Mesenchymal stem cell (in vitro differentiated cells and primary cell): ENCODE data around the gene NEMP2.

Source experiments
- DNase-seq: peaks from one replicate; pipeline ENCODE4 v3.0.0-alpha.2; 2013
- H2AFZ ChIP-seq: one replicate; pipeline ENCODE4 v1.6.1; 2013; ENCODE audit warnings: low read depth, mild to moderate bottlenecking, control low read depth, inconsistent platforms, low read length, moderate library complexity
- H2AK5ac ChIP-seq: 2 replicates; pipeline ENCODE4 v1.6.1; 2013; ENCODE audit warnings: low read length, moderate library complexity, mild to moderate bottlenecking, inconsistent platforms; ENCODE audit not compliant: severe bottlenecking
- H2BK120ac ChIP-seq: one replicate; pipeline ENCODE4 v1.6.1; 2013; ENCODE audit warnings: low read depth, mild to moderate bottlenecking, inconsistent platforms, low read length, moderate library complexity
- H2BK12ac ChIP-seq, 2 experiments: one replicate each; pipeline ENCODE4 v1.6.1; 2013; ENCODE audit warnings: inconsistent platforms in 2 of 2, low read length in 2 of 2, mild to moderate bottlenecking in 2 of 2, moderate library complexity in 2 of 2, control low read depth in 1 of 2
- H2BK15ac ChIP-seq: one replicate; pipeline ENCODE4 v1.6.1; 2013; ENCODE audit warnings: mild to moderate bottlenecking, low read depth, inconsistent platforms; ENCODE audit not compliant: poor library complexity, severe bottlenecking
- H2BK5ac ChIP-seq: 2 replicates; pipeline ENCODE4 v1.6.1; 2013; ENCODE audit warnings: low read depth, mild to moderate bottlenecking, low read length, control low read depth, inconsistent platforms; ENCODE audit not compliant: poor library complexity, severe bottlenecking
- H3K14ac ChIP-seq, 2 experiments: one replicate each; pipeline ENCODE4 v1.6.1; 2013; ENCODE audit warnings: inconsistent platforms in 2 of 2, low read length in 2 of 2, control low read depth in 1 of 2, mild to moderate bottlenecking in 1 of 2, moderate library complexity in 1 of 2
- H3K18ac ChIP-seq, 2 experiments: one replicate each; pipeline ENCODE4 v1.6.1; 2013; ENCODE audit warnings: inconsistent platforms in 2 of 2, low read length in 2 of 2, control low read depth in 1 of 2, low read depth in 1 of 2, mild to moderate bottlenecking in 1 of 2
- H3K23ac ChIP-seq, 2 experiments: one replicate each; pipeline ENCODE4 v1.6.1; 2013; ENCODE audit warnings: inconsistent platforms in 2 of 2, low read length in 2 of 2, mild to moderate bottlenecking in 2 of 2, moderate library complexity in 2 of 2, control low read depth in 1 of 2
- H3K27ac ChIP-seq: 2 replicates; pipeline ENCODE4 v1.5.1; 2013; ENCODE audit warnings: mild to moderate bottlenecking, moderate library complexity, low read length, control low read depth, inconsistent platforms; ENCODE audit not compliant: poor library complexity, severe bottlenecking
- H3K27me3 ChIP-seq, 2 experiments: 2 replicates each; pipeline versions ENCODE4 v1.6.1 to v1.7.0; 2013; ENCODE audit warnings: low read length in 2 of 2, mild to moderate bottlenecking in 2 of 2, moderate library complexity in 2 of 2, control low read depth in 1 of 2, inconsistent platforms in 1 of 2; ENCODE audit not compliant: control insufficient read depth in 1 of 2, insufficient read depth in 1 of 2
- H3K36me3 ChIP-seq, 2 experiments: 2 replicates each; pipeline versions ENCODE4 v1.6.1 to v1.7.0; 2013; ENCODE audit warnings: low read length in 2 of 2, control low read depth in 1 of 2, inconsistent platforms in 1 of 2, low read depth in 1 of 2, mild to moderate bottlenecking in 1 of 2; ENCODE audit not compliant: insufficient read depth in 2 of 2, control insufficient read depth in 1 of 2
- H3K4ac ChIP-seq, 2 experiments: one replicate each; pipeline ENCODE4 v1.6.1; 2013; ENCODE audit warnings: inconsistent platforms in 2 of 2, low read length in 2 of 2, mild to moderate bottlenecking in 2 of 2, moderate library complexity in 2 of 2, control low read depth in 1 of 2, low read depth in 1 of 2
- H3K4me1 ChIP-seq: 2 replicates; pipeline ENCODE4 v1.6.1; 2013; ENCODE audit warnings: low read depth, low read length, control low read depth; ENCODE audit not compliant: control insufficient read depth, insufficient read depth
- H3K4me2 ChIP-seq: 2 replicates; pipeline ENCODE4 v1.6.1; 2013; ENCODE audit warnings: low read length, mild to moderate bottlenecking, inconsistent platforms; ENCODE audit not compliant: poor library complexity, severe bottlenecking
- H3K4me3 ChIP-seq, 2 experiments: 2 replicates each; pipeline versions ENCODE4 v1.5.1 to v1.7.0; 2013; ENCODE audit warnings: low read length in 2 of 2, mild to moderate bottlenecking in 2 of 2, control low read depth in 1 of 2, low read depth in 1 of 2; ENCODE audit not compliant: insufficient read depth in 1 of 2
- H3K79me1 ChIP-seq: replicated peaks from 2 replicates; pipeline ENCODE4 v1.6.1; 2013; ENCODE audit warnings: mild to moderate bottlenecking, control low read depth, low read length, inconsistent platforms; ENCODE audit not compliant: poor library complexity, severe bottlenecking
- H3K9ac ChIP-seq: 2 replicates; pipeline ENCODE4 v1.7.0; 2013; ENCODE audit warnings: mild to moderate bottlenecking, low read length, moderate library complexity
- H3K9me3 ChIP-seq: 2 replicates; pipeline ENCODE4 v1.7.0; 2013; ENCODE audit warnings: mild to moderate bottlenecking, low read length; ENCODE audit not compliant: control insufficient read depth
- H4K8ac ChIP-seq: one replicate; pipeline ENCODE4 v1.6.1; 2013; ENCODE audit warnings: inconsistent platforms, mild to moderate bottlenecking, low read length, moderate library complexity
- H4K91ac ChIP-seq: one replicate; pipeline ENCODE4 v1.6.1; 2013; ENCODE audit warnings: mild to moderate bottlenecking, low read length, inconsistent platforms
- WGBS: methylation state at CpG from one replicate; pipeline ENCODE4 v1.1.7; 2013; ENCODE audit warnings: mixed read lengths; 5-methylcytosine and 5-hydroxymethylcytosine counted together

Gene NEMP2

DNA sequence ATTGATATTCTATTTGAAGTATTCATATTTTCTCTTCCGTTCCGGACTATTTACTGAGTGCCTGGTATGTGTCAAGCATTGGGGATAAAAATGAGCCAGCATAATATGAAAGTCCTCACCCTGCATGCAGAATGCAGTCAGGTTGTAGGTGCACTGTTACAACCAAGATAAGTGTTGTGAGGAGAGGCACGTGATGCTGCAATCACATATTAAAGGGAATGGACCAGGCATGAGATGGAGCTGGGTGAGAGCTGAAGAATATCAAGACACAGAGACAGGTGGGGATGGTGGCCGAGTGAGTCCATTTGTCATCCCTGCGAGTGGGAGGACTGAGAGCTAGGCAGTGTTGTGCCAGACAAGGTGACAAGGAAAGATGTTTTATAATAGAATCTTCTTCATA, 74.0 kb downstream of the NEMP2 start:
- Histone ChIP-seq H4K91ac (no peak overlapping the region), H3K9ac (no peak overlapping the region), H3K36me3 (no peaks in the 10 kb centered on the region), H3K14ac (no peak overlapping the region), H3K9me3 (no peaks in the 10 kb centered on the region), H3K79me1 (peaks cover 6% of the 10 kb centered on the region), H3K4ac (no peak overlapping the region), H3K4me2 (no peak overlapping the region), H2BK15ac (no peak overlapping the region), H3K27ac (no peak overlapping the region), H2AK5ac (no peak overlapping the region), H3K23ac (no peak overlapping the region), H3K18ac (no peak overlapping the region), H2BK120ac (no peak overlapping the region), H3K4me3 (no peak overlapping the region), H3K4me1 (peaks cover 2% of the 10 kb centered on the region), H2BK5ac (no peak overlapping the region), H2BK12ac (no peak overlapping the region), H2AFZ (no peak overlapping the region), H3K27me3 (no peaks in the 10 kb centered on the region), H4K8ac (no peak overlapping the region)
- DNase-seq = no peak
- WGBS = 91% methylated on average over 4 of the region's 5 CpGs

DNA sequence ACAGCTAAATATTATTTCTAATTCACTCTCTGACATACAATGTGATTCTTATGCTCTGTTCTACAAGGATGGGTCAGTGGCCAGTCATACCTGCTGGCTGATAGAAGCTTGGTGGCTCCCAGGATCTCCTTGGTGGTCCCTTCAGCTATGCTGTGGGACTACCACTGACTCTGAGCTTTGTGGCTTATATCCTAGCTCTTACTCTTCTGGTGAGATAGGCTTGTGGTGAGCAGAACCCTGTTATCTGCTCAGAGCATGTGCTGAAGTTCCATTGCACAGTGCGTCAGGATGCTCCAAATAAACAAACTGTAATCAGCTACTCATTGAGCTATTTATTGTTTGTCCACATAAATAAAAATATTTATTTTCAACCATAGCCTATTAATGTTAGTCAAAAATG, 74.6 kb downstream of the NEMP2 start:
- Histone ChIP-seq H2AK5ac (no peak overlapping the region), H3K23ac (no peak overlapping the region), H3K9ac (no peak overlapping the region), H3K4me3 (no peak overlapping the region), H3K4me1 (peaks cover 2% of the 10 kb centered on the region), H3K4me2 (no peak overlapping the region), H3K18ac (no peak overlapping the region), H3K9me3 (no peaks in the 10 kb centered on the region), H3K4ac (no peak overlapping the region), H3K36me3 (no peaks in the 10 kb centered on the region), H3K14ac (no peak overlapping the region), H2BK5ac (no peak overlapping the region), H2BK12ac (no peak overlapping the region), H2BK120ac (no peak overlapping the region), H4K8ac (no peak overlapping the region), H3K27ac (no peak overlapping the region), H2BK15ac (no peak overlapping the region), H4K91ac (no peak overlapping the region), H3K79me1 (peaks cover 6% of the 10 kb centered on the region), H2AFZ (no peak overlapping the region), H3K27me3 (no peaks in the 10 kb centered on the region)
- no peak for DNase-seq
- WGBS = no CpG with 5 or more reads among the region's 1 CpG

DNA sequence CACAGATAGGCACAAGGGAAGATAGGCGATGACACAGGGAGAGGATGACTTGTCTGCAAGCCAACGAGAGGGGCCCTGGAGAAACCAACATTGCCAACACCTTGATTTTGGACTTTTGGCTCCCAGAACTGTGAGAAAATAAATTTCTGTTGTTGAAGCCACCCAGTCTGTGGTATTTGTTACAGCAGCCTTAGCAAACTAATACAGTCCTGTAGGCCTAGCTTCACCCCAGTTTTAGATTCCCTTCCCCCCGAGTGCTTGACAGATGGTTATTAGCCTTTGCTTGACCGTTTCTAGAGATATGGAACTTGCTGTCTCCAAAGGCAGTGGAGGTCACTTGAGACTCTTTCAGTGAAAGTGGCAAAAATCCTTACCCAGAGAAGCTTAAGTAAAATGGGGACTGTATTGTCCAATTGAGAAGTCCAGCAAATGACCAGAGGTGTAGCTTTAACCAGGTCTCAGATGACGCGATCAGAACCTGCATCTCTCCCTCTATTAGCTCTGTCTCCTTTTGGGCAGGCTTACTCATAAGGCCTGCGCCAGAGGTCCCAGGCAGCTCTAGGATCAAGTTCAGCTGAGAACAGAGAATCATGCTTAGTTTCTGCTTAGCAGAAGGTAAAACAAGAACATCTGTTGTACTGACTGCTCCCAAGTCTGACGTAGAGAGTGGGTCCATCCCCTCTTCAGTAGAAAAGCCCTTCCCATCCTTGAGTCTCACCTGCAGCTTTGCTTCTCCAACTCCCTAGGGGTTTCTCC, 76.0 kb downstream of the NEMP2 start:
- no peak overlapping the region for H2BK5ac ChIP-seq
- H2BK120ac ChIP-seq = no peak overlapping the region
- H3K4me1 ChIP-seq = peaks cover 2% of the 10 kb centered on the region
- whole genome bisulfite sequencing = 88% methylated on average over 8 of the region's 8 CpGs
- no peak overlapping the region for H3K23ac ChIP-seq
- DNase-seq = no peak
- no peaks in the 10 kb centered on the region for H3K9me3 ChIP-seq
- no peak overlapping the region for H2BK12ac ChIP-seq
- H4K91ac ChIP-seq = no peak overlapping the region
- no peak overlapping the region for H3K4me3 ChIP-seq
- H3K4me2 ChIP-seq = no peak overlapping the region
- H3K4ac ChIP-seq = no peak overlapping the region
- H2BK15ac ChIP-seq = no peak overlapping the region
- H3K27me3 ChIP-seq = no peaks in the 10 kb centered on the region
- no peak overlapping the region for H3K14ac ChIP-seq
- no peak overlapping the region for H3K27ac ChIP-seq
- H4K8ac ChIP-seq = no peak overlapping the region
- no peak overlapping the region for H2AK5ac ChIP-seq
- H3K9ac ChIP-seq = no peak overlapping the region
- peaks cover 6% of the 10 kb centered on the region for H3K79me1 ChIP-seq
- no peak overlapping the region for H2AFZ ChIP-seq
- H3K36me3 ChIP-seq = no peaks in the 10 kb centered on the region
- H3K18ac ChIP-seq = no peak overlapping the region

DNA sequence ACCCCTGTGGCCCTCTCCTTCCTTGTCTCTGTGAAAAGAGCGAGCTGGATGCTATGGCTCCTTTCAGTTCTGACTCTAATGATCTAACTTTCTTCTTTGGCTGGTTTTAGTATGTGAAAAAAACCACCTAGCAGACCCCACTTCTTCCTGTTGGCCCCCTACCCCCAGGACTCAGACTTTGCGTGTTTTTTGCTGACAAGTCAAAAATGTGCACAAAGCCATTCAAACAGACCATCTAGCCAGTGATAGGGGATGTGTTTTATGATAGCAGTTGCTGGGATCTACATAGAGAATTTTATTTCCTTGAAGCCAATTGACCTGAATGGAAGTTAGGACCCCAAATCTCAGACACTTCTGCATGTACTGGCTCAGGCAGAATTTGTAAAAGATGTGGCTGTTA, 77.3 kb downstream of the NEMP2 start:
- no peaks in the 10 kb centered on the region for H3K27me3 ChIP-seq
- H3K9me3 ChIP-seq = no peaks in the 10 kb centered on the region
- no peak overlapping the region for H2AK5ac ChIP-seq
- H2AFZ ChIP-seq = no peak overlapping the region
- no peak overlapping the region for H3K4ac ChIP-seq
- no peak overlapping the region for H4K91ac ChIP-seq
- H2BK120ac ChIP-seq = no peak overlapping the region
- no peak overlapping the region for H2BK12ac ChIP-seq
- H2BK15ac ChIP-seq = no peak overlapping the region
- H3K14ac ChIP-seq = no peak overlapping the region
- no peak overlapping the region for H3K4me2 ChIP-seq
- H3K36me3 ChIP-seq = no peaks in the 10 kb centered on the region
- no peak overlapping the region for H3K18ac ChIP-seq
- H3K4me3 ChIP-seq = no peak overlapping the region
- no peak overlapping the region for H2BK5ac ChIP-seq
- H3K23ac ChIP-seq = no peak overlapping the region
- no peak overlapping the region for H4K8ac ChIP-seq
- H3K9ac ChIP-seq = no peak overlapping the region
- no peak overlapping the region for H3K27ac ChIP-seq
- WGBS = 100% methylated on average over 1 of the region's 2 CpGs
- no peak for DNase-seq
- H3K79me1 ChIP-seq = peaks cover 7% of the 10 kb centered on the region
- peaks cover 2% of the 10 kb centered on the region for H3K4me1 ChIP-seq
